Measurements from ENCODE around the gene PAX8. TPM values are rescaled to one million over a fixed set of nuclear protein-coding genes. Genes with fewer than 3 reads are reported as not detected.

The PAX8 gene
- total RNA-seq, 2 experiments from 2014 or later: 1.6 to 2.6 TPM

- ChIA-PET POLR2A (no interaction called here), CTCF (ENCODE audit: unreplicated experiment) (no interaction called here)
- H3K9me3 ChIP-seq (ENCODE audit: low read length): no peaks in the 10 kb centered on the region
- TF ChIP-seq CTCF (conservative IDR thresholded peaks at IDR 0.05; ENCODE audit: low read length) (no peak), EZH2phosphoT487 (IDR thresholded peaks at IDR 0.05; ENCODE audit: borderline replicate concordance, low read depth, low read length) (no peak)
- no peak overlapping the region for H2AFZ ChIP-seq (ENCODE audit: low read length)
- no TSS peak for BruUV-seq (replicated peaks)
- no peaks in the 10 kb centered on the region for H4K20me1 ChIP-seq (ENCODE audit: insufficient read depth, low read length)
- intact Hi-C loops (cut with micrococcal nuclease; ENCODE audit: unreplicated experiment): no loop called here
- no peaks in the 10 kb centered on the region for H3K79me2 ChIP-seq (ENCODE audit: insufficient read depth, low read depth, low read length)
- no peaks in the 10 kb centered on the region for H3K36me3 ChIP-seq (ENCODE audit: insufficient read depth, low read length)
- no peak for DNase-seq (ENCODE audit: low spot score)
- H3K4me3 ChIP-seq (ENCODE audit: low read depth, low read length, poor library complexity, severe bottlenecking): no peak overlapping the region
- no peak overlapping the region for H3K27ac ChIP-seq (ENCODE audit: low read depth, low read length, poor library complexity, severe bottlenecking)
- H3K4me1 ChIP-seq (ENCODE audit: insufficient read depth, low read length, poor library complexity, severe bottlenecking): no peaks in the 10 kb centered on the region
- H3K9me2 ChIP-seq (ENCODE audit: insufficient read depth, low read length): no peaks in the 10 kb centered on the region
- H3K4me2 ChIP-seq (ENCODE audit: low read length): no peak overlapping the region
Observed at GRCh38 chr2:113284476-113284875, 5.8 kb upstream of the PAX8 start.

GRCh38 chr2:113283704-113284284 lies 5.1 kb upstream of the PAX8 start:
- Histone ChIP-seq H4K20me1 (ENCODE audit: insufficient read depth, low read length) (no peaks in the 10 kb centered on the region), H3K9me3 (ENCODE audit: low read length) (no peaks in the 10 kb centered on the region), H3K4me3 (ENCODE audit: low read depth, low read length, poor library complexity, severe bottlenecking) (no peak overlapping the region), H3K9me2 (ENCODE audit: insufficient read depth, low read length) (no peaks in the 10 kb centered on the region), H3K4me1 (ENCODE audit: insufficient read depth, low read length, poor library complexity, severe bottlenecking) (no peaks in the 10 kb centered on the region), H3K79me2 (ENCODE audit: insufficient read depth, low read depth, low read length) (no peaks in the 10 kb centered on the region), H3K36me3 (ENCODE audit: insufficient read depth, low read length) (no peaks in the 10 kb centered on the region), H2AFZ (ENCODE audit: low read length) (no peak overlapping the region), H3K4me2 (ENCODE audit: low read length) (no peak overlapping the region), H3K27ac (ENCODE audit: low read depth, low read length, poor library complexity, severe bottlenecking) (no peak overlapping the region)
- CTCF ChIA-PET (ENCODE audit: unreplicated experiment): no interaction called here
- POLR2A ChIA-PET: interaction anchor here (0.6 kb wide), 1 partner anchor 104 kb away, joined by 4 read pairs; no protein-coding TSS in a partner anchor
- DNase-seq (ENCODE audit: low spot score): no peak
- TF ChIP-seq CTCF (conservative IDR thresholded peaks at IDR 0.05; ENCODE audit: low read length) (no peak), EZH2phosphoT487 (IDR thresholded peaks at IDR 0.05; ENCODE audit: borderline replicate concordance, low read depth, low read length) (no peak)
- BruUV-seq (replicated peaks): no TSS peak
- intact Hi-C loops (cut with micrococcal nuclease; ENCODE audit: unreplicated experiment): no loop called here

- intact Hi-C loops (cut with micrococcal nuclease; ENCODE audit: unreplicated experiment): no loop called here
- CTCF ChIA-PET (ENCODE audit: unreplicated experiment): no interaction called here
- Histone ChIP-seq H3K9me3 (ENCODE audit: low read length) (no peaks in the 10 kb centered on the region), H3K4me3 (ENCODE audit: low read depth, low read length, poor library complexity, severe bottlenecking) (no peak overlapping the region), H3K4me1 (ENCODE audit: insufficient read depth, low read length, poor library complexity, severe bottlenecking) (no peaks in the 10 kb centered on the region), H3K79me2 (ENCODE audit: insufficient read depth, low read depth, low read length) (no peaks in the 10 kb centered on the region), H3K27ac (ENCODE audit: low read depth, low read length, poor library complexity, severe bottlenecking) (no peak overlapping the region), H3K4me2 (ENCODE audit: low read length) (no peak overlapping the region), H4K20me1 (ENCODE audit: insufficient read depth, low read length) (no peaks in the 10 kb centered on the region), H3K36me3 (ENCODE audit: insufficient read depth, low read length) (no peaks in the 10 kb centered on the region), H2AFZ (ENCODE audit: low read length) (no peak overlapping the region), H3K9me2 (ENCODE audit: insufficient read depth, low read length) (no peaks in the 10 kb centered on the region)
- TF ChIP-seq EZH2phosphoT487 (IDR thresholded peaks at IDR 0.05; ENCODE audit: borderline replicate concordance, low read depth, low read length) (no peak), CTCF (conservative IDR thresholded peaks at IDR 0.05; ENCODE audit: low read length) (no peak)
- no TSS peak for BruUV-seq (replicated peaks)
- POLR2A ChIA-PET: no interaction called here
- DNase-seq (ENCODE audit: low spot score): no peak
Observed at GRCh38 chr2:113282747-113283533, 4.2 kb upstream of the PAX8 start.
